Common myeloid progenitor, CD34-positive (primary cell): ENCODE measurements around the gene MACROD2.

Source experiments
- CTCF ChIA-PET: fragments of 350-600 bp; sonication (Branson Sonifier 250); formaldehyde crosslinking; loops from one replicate; lab custom pipeline; 2021; ENCODE audit warnings: antibody characterized with exemption; lab: Charles Lee
- POLR2A ChIA-PET: fragments of 350-600 bp; sonication (Branson Sonifier 250); formaldehyde crosslinking; loops from one replicate; lab custom pipeline; 2021; ENCODE audit warnings: antibody characterized with exemption; lab: Charles Lee
- DNase-seq, 3 donors: peaks; one replicate each; pipeline versions ENCODE4 v3.0.0 to v3.0.0-alpha.2; 2013
- H3K27ac ChIP-seq, 2 experiments: 1 replicate in 1 of 2; 2 replicates in 1 of 2; pipeline ENCODE4 v1.7.0; 2013; ENCODE audit warnings: inconsistent platforms in 2 of 2, low read length in 2 of 2, mild to moderate bottlenecking in 2 of 2, low read depth in 1 of 2, moderate library complexity in 1 of 2; ENCODE audit not compliant: severe bottlenecking in 2 of 2, insufficient read depth in 1 of 2, poor library complexity in 1 of 2
- H3K27me3 ChIP-seq, 5 experiments: replicated peaks in 2 of 5; 1 replicate in 3 of 5; 2 replicates in 2 of 5; pipeline versions ENCODE4 v1.6.1 to v1.7.0; 2013; ENCODE audit warnings: low read length in 4 of 5, mild to moderate bottlenecking in 2 of 5, moderate library complexity in 2 of 5, inconsistent platforms in 1 of 5; ENCODE audit not compliant: insufficient read depth in 5 of 5, control insufficient read depth in 4 of 5
- H3K36me3 ChIP-seq, 4 experiments: 1 replicate in 2 of 4; 2 replicates in 2 of 4; pipeline versions ENCODE4 v1.6.1 to v1.7.0; 2013; ENCODE audit warnings: low read length in 3 of 4, control low read depth in 1 of 4, mild to moderate bottlenecking in 1 of 4; ENCODE audit not compliant: control insufficient read depth in 4 of 4, insufficient read depth in 4 of 4
- H3K4me1 ChIP-seq, 4 experiments: 1 replicate in 3 of 4; 2 replicates in 1 of 4; pipeline versions ENCODE4 v1.6.1 to v1.7.1; 2013; ENCODE audit warnings: low read length in 3 of 4, mild to moderate bottlenecking in 3 of 4, control low read depth in 1 of 4, inconsistent platforms in 1 of 4, moderate library complexity in 1 of 4; ENCODE audit not compliant: control insufficient read depth in 4 of 4, insufficient read depth in 4 of 4; ENCODE audit errors: control extremely low read depth in 1 of 4
- H3K4me3 ChIP-seq, 7 experiments: 1 replicate in 4 of 7; 2 replicates in 3 of 7; pipeline versions ENCODE4 v1.5.1 to v1.7.0; 2013; ENCODE audit warnings: mild to moderate bottlenecking in 7 of 7, low read length in 6 of 7, moderate library complexity in 6 of 7, inconsistent platforms in 2 of 7, low read depth in 2 of 7, control low read depth in 1 of 7; ENCODE audit not compliant: insufficient read depth in 4 of 7, control insufficient read depth in 1 of 7; ENCODE audit errors: extremely low read depth in 1 of 7
- H3K9me3 ChIP-seq, 5 experiments: 1 replicate in 4 of 5; 2 replicates in 1 of 5; pipeline versions ENCODE4 v1.6.1 to v1.7.1; 2013; ENCODE audit warnings: low read length in 4 of 5, mild to moderate bottlenecking in 2 of 5, inconsistent platforms in 1 of 5, low read depth in 1 of 5, moderate library complexity in 1 of 5; ENCODE audit not compliant: control insufficient read depth in 4 of 5, insufficient read depth in 2 of 5; ENCODE audit errors: control extremely low read depth in 1 of 5
- WGBS: methylation state at CpG from one replicate; pipeline ENCODE4 v1.1.5; 2013; ENCODE audit not compliant: insufficient coverage; 5-methylcytosine and 5-hydroxymethylcytosine counted together

Gene MACROD2

DNA sequence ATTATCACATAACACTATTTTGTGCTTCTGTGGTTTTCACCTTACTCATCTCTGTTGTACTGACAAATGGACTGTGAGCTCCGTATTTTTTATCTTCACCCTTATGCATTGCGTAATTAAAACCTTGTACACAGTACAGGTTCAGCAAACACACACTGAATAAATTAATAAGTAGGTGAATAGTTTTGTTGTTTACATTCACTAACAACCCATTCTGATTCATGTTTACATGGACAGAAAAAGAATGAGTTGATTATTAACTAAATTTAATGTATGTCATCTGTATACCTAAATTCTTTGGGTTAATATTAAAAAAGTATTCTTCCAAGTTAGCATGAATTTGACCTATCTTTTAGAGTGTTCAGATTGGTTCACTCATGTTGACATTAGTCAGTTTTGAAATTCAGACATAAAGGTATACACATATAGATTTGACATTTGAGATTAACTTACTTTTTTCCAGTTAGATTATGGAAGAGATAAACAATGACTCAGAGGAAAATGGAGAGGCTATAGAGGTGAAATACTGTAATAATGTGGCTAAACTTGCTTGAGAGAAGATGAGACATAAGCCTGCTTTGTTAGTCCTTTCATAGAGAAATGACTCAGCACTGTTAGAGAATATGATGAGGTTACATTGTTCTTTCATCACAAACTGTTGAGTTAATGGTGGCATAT, 883.8 kb downstream of the MACROD2 start:
- WGBS: no CpG with 5 or more reads among the region's 2 CpGs
- H3K4me1 ChIP-seq: no peaks in the 10 kb centered on the region
- peaks cover 0 to 3% (median 0%) of the 10 kb centered on the region in 5 experiments for H3K9me3 ChIP-seq
- DNase-seq: no peak
- ChIA-PET POLR2A (no interaction called here), CTCF (interaction anchor here (1.4 kb wide), 1 partner anchor 12 kb away, joined by 3 read pairs; no protein-coding TSS in a partner anchor)
- no peak overlapping the region for H3K4me3 ChIP-seq
- H3K27ac ChIP-seq: no peak overlapping the region
- no peaks in the 10 kb centered on the region for H3K27me3 ChIP-seq
- H3K36me3 ChIP-seq: no peaks in the 10 kb centered on the region

DNA sequence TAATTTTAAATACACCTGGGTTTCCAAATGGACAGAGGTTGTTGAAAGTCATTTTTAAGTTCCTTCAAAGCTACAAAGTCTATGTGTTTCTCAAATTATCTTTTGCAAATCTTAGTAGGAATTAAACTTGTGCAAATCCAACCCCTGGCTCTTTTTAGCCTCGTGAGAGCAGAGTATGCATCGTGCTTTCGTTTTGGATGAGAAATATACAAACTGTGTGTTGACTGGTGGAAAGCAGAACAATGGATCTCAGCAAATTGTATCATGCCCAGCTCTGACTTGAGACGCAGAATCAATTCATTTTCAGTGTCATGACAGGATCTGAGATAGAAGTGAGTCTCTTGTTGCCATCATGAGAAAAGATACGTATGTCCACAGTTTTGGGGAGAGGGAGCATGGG, 884.5 kb downstream of the MACROD2 start:
- no peaks in the 10 kb centered on the region for H3K36me3 ChIP-seq
- H3K27me3 ChIP-seq: no peaks in the 10 kb centered on the region
- H3K27ac ChIP-seq: no peak overlapping the region
- WGBS: 97% methylated on average over 5 of the region's 5 CpGs
- H3K4me3 ChIP-seq: no peak overlapping the region
- CTCF ChIA-PET: no interaction called here
- POLR2A ChIA-PET: no interaction called here
- H3K9me3 ChIP-seq: peaks cover 0 to 3% (median 0%) of the 10 kb centered on the region in 5 experiments
- no peak for DNase-seq
- no peaks in the 10 kb centered on the region for H3K4me1 ChIP-seq

DNA sequence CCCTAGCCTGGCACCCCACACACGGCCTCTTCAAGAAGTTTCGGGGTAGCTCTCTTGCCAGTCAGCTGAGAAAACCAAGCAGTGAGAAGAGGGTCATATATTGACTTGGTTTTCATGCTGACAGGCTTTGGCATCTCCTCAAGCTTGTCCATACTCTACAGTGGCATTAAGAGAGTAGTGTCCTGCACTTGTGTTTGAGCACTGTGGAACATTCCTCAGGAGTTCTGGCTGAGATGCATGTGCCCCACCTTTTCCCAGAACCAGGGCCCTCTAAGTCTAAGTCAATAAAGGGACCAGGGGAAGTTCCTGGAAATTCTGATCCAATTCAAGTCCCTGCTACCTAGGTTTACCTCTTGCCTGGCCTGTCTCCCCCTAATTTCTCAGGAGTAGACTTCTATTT, 886.2 kb downstream of the MACROD2 start:
- H3K9me3 ChIP-seq: peaks cover 0 to 3% (median 0%) of the 10 kb centered on the region in 5 experiments
- H3K4me3 ChIP-seq: no peak overlapping the region
- DNase-seq: no peak
- no peak overlapping the region for H3K27ac ChIP-seq
- no peaks in the 10 kb centered on the region for H3K4me1 ChIP-seq
- H3K27me3 ChIP-seq: no peaks in the 10 kb centered on the region
- WGBS: 100% methylated on average over 2 of the region's 2 CpGs
- H3K36me3 ChIP-seq: no peaks in the 10 kb centered on the region
- ChIA-PET CTCF (interaction anchor here (0.7 kb wide), 1 partner anchor 103 kb away, joined by 3 read pairs; no protein-coding TSS in a partner anchor), POLR2A (no interaction called here)

DNA sequence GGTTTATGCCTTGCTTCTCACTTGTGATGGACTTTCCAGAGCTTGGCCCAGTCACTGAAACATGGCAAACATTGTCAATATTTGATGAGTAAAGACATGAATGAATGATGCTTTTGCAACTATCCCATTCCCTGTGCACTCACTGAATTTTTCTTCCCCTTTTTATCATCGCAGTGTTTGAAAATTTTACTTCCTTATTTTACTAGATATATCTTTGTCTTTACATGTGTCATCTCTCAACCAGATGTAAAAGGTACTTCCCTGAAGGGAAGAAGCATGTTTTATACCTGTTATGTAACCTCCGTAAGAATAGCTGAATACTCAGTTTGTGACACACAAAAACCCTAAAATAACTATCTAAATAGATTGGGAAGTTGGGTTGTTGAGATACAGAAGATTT, 886.8 kb downstream of the MACROD2 start:
- Histone ChIP-seq H3K9me3 (peaks cover 0 to 3% (median 0%) of the 10 kb centered on the region in 5 experiments), H3K27ac (no peak overlapping the region), H3K4me1 (no peaks in the 10 kb centered on the region), H3K27me3 (no peaks in the 10 kb centered on the region), H3K4me3 (no peak overlapping the region), H3K36me3 (no peaks in the 10 kb centered on the region)
- CTCF ChIA-PET: interaction anchor here (0.7 kb wide), 1 partner anchor 103 kb away, joined by 3 read pairs; no protein-coding TSS in a partner anchor
- POLR2A ChIA-PET: no interaction called here
- no peak for DNase-seq
- WGBS: no CpG with 5 or more reads among the region's 2 CpGs

DNA sequence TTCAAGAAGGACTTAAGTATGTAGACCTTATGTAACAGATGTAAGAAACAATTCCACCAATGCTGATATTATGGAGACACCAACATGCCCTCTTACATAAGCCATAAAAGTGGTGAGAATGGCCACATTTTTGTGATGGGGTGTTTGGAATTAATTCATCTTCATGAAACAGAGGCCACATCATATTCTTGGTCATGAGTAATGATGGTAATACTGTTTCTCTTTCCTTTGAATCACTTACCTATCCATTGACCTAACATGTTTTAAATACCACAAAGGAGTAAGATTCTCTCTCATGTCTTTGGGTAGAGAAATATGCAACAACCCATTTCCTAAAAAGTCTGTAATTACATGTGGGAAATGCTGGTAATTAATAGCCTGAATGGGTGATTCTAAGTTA, 887.5 kb downstream of the MACROD2 start:
- CTCF ChIA-PET: no interaction called here
- H3K27ac ChIP-seq: no peak overlapping the region

DNA sequence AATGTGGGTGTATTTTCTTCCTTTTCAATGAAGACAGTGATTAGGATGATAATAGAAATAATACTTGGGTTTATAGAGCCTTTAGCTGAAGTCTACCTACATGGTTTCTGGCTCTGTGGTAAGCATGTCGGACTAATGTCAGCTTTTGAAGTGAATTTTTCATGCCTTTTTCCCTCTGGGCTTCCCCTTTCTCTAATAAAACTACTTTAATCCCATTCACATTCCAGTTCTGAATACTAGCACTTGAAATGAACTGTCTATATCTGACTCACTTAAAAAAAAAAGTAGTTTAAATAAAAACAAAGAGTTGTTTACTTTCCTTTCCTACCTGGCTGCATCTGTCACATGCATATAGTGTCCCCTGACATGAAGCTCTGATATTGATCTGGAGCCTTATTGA, 888.0 kb downstream of the MACROD2 start:
- CTCF ChIA-PET: no interaction called here
- no peak overlapping the region for H3K4me3 ChIP-seq
- DNase-seq: no peak
- WGBS: no CpG with 5 or more reads among the region's 1 CpG
- no peak overlapping the region for H3K27ac ChIP-seq
- no peaks in the 10 kb centered on the region for H3K36me3 ChIP-seq
- H3K27me3 ChIP-seq: no peaks in the 10 kb centered on the region
- H3K9me3 ChIP-seq: peaks cover 0 to 3% (median 0%) of the 10 kb centered on the region in 5 experiments
- no peaks in the 10 kb centered on the region for H3K4me1 ChIP-seq
- POLR2A ChIA-PET: no interaction called here

More for the DNA sequence above, 887.5 kb downstream of the MACROD2 start:
- DNase-seq: no peak
- H3K4me1 ChIP-seq: no peaks in the 10 kb centered on the region
- H3K4me3 ChIP-seq: no peak overlapping the region
- H3K9me3 ChIP-seq: peaks cover 0 to 3% (median 0%) of the 10 kb centered on the region in 5 experiments
- POLR2A ChIA-PET: no interaction called here
- no peaks in the 10 kb centered on the region for H3K36me3 ChIP-seq
- no peaks in the 10 kb centered on the region for H3K27me3 ChIP-seq

DNA sequence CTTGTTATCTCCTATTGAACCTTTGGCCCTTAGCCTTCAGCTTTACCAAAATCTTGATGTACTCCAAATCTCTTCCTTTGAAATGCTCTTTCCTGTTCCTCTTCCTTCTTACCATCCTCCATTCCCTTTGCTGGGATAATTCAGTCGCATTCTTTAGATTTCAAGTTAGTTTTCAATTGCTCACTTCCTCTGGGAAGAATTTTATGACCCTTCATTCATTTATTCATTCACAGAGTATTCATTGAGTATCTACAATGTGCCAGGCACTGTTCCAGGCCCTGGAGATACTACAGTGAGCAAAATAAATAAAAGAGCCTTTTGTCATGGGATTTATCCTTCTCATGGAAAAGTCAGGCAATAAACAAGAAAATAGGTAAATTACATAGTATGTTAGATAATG, 890.3 kb downstream of the MACROD2 start:
- Histone ChIP-seq H3K36me3 (no peaks in the 10 kb centered on the region), H3K4me3 (no peak overlapping the region), H3K9me3 (peaks cover 0 to 3% (median 0%) of the 10 kb centered on the region in 5 experiments), H3K27me3 (no peaks in the 10 kb centered on the region), H3K4me1 (no peaks in the 10 kb centered on the region), H3K27ac (no peak overlapping the region)
- ChIA-PET POLR2A (no interaction called here), CTCF (no interaction called here)
- no peak for DNase-seq
- WGBS: 89% methylated on average over 1 of the region's 1 CpG
